Measurements from ENCODE around the gene TMA16. TPM values are rescaled to one million over a fixed set of nuclear protein-coding genes. Genes with fewer than 3 reads are reported as not detected.
A peak's percentile ranks its signal among the peaks of the same experiment; 100 is the strongest.

Gene TMA16
- total and polyA plus RNA-seq, 2 of the 13 experiments (the other 11 are each of a cell fraction or from before 2014, with no cell fraction given) = 8.1 to 52.5 TPM

DNA sequence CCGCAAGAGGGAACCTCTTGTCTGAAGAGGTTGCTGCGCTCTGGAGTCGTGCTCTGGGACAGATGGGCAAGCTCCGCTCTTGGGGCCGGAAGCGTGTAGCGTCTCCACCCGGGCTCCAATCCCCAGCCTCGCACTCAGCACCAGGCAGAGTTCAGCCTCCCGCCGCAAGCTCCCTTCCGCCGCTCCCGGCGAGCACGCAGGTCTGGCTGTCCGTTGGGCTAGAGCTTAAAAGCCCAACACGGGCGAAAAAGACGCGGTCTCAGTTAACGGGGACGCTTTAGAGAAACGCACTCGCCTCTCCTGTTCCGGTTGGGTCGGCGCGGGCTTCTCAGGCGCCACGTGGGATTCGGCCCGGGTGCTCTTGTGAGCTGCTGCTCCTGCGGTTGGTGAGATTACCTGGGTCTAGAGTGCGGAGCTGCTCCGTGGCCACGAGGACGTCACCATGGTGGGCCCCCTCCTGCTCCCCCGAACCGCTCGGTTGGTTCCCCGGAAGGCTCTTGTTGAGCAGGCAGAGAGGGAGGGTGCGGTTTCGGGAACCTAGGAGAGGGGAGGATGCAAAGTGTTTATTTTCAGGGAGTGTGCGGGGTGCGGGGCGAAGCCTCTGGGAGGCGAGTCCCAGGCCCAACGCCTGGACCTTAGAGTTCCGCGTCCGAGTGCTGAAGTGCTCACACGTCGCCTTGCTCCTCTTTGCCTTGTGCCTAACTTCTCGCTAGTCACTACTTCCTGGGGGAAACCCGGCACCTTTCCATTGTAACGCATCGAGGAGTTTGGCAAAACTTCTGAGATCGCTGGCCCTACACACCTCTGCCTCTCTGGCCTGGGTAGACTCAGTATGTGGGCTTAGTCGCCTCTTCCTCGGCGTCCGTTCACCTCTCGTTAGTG, at the start of gene TMA16 (continued):
- TF ChIP-seq SALL1 (CRISPR knock-in tag; IDR thresholded peaks at IDR 0.05) (peak; percentile 92), ZMAT3 (CRISPR knock-in tag; conservative IDR thresholded peaks at IDR 0.05) (peak; percentile 92), ZBTB1 (CRISPR knock-in tag; IDR thresholded peaks at IDR 0.05; ENCODE audit: borderline replicate concordance) (peak; percentile 24; the same call in 1 of the 2 replicates), SMAD9 (CRISPR knock-in tag; IDR thresholded peaks at IDR 0.05) (no peak), PHB2 (IDR thresholded peaks at IDR 0.05; ENCODE audit: partially characterized antibody) (no peak), XRCC5 (optimal IDR thresholded peaks at IDR 0.05; ENCODE audit: low read length) (peak; percentile 93), ZFP62 (CRISPR knock-in tag; IDR thresholded peaks at IDR 0.05) (no peak), NCOA1 (CRISPR knock-in tag; IDR thresholded peaks at IDR 0.05) (peak; percentile 85; the same call in 1 of the 2 replicates), ZNF776 (CRISPR knock-in tag; IDR thresholded peaks at IDR 0.05) (peak; percentile 83), CREBL2 (CRISPR knock-in tag; IDR thresholded peaks at IDR 0.05; ENCODE audit: borderline replicate concordance) (peak; percentile 51; the same call in 1 of the 2 replicates), ZFP36L2 (CRISPR knock-in tag; IDR thresholded peaks at IDR 0.05) (no peak; the same call in 1 of the 2 replicates)
- TF ChIP-seq, protein P1, sequence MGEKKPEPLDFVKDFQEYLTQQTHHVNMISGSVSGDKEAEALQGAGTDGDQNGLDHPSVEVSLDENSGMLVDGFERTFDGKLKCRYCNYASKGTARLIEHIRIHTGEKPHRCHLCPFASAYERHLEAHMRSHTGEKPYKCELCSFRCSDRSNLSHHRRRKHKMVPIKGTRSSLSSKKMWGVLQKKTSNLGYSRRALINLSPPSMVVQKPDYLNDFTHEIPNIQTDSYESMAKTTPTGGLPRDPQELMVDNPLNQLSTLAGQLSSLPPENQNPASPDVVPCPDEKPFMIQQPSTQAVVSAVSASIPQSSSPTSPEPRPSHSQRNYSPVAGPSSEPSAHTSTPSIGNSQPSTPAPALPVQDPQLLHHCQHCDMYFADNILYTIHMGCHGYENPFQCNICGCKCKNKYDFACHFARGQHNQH (CRISPR knock-in tag; IDR thresholded peaks at IDR 0.05) = peak; percentile 88
- TF ChIP-seq, protein P2, sequence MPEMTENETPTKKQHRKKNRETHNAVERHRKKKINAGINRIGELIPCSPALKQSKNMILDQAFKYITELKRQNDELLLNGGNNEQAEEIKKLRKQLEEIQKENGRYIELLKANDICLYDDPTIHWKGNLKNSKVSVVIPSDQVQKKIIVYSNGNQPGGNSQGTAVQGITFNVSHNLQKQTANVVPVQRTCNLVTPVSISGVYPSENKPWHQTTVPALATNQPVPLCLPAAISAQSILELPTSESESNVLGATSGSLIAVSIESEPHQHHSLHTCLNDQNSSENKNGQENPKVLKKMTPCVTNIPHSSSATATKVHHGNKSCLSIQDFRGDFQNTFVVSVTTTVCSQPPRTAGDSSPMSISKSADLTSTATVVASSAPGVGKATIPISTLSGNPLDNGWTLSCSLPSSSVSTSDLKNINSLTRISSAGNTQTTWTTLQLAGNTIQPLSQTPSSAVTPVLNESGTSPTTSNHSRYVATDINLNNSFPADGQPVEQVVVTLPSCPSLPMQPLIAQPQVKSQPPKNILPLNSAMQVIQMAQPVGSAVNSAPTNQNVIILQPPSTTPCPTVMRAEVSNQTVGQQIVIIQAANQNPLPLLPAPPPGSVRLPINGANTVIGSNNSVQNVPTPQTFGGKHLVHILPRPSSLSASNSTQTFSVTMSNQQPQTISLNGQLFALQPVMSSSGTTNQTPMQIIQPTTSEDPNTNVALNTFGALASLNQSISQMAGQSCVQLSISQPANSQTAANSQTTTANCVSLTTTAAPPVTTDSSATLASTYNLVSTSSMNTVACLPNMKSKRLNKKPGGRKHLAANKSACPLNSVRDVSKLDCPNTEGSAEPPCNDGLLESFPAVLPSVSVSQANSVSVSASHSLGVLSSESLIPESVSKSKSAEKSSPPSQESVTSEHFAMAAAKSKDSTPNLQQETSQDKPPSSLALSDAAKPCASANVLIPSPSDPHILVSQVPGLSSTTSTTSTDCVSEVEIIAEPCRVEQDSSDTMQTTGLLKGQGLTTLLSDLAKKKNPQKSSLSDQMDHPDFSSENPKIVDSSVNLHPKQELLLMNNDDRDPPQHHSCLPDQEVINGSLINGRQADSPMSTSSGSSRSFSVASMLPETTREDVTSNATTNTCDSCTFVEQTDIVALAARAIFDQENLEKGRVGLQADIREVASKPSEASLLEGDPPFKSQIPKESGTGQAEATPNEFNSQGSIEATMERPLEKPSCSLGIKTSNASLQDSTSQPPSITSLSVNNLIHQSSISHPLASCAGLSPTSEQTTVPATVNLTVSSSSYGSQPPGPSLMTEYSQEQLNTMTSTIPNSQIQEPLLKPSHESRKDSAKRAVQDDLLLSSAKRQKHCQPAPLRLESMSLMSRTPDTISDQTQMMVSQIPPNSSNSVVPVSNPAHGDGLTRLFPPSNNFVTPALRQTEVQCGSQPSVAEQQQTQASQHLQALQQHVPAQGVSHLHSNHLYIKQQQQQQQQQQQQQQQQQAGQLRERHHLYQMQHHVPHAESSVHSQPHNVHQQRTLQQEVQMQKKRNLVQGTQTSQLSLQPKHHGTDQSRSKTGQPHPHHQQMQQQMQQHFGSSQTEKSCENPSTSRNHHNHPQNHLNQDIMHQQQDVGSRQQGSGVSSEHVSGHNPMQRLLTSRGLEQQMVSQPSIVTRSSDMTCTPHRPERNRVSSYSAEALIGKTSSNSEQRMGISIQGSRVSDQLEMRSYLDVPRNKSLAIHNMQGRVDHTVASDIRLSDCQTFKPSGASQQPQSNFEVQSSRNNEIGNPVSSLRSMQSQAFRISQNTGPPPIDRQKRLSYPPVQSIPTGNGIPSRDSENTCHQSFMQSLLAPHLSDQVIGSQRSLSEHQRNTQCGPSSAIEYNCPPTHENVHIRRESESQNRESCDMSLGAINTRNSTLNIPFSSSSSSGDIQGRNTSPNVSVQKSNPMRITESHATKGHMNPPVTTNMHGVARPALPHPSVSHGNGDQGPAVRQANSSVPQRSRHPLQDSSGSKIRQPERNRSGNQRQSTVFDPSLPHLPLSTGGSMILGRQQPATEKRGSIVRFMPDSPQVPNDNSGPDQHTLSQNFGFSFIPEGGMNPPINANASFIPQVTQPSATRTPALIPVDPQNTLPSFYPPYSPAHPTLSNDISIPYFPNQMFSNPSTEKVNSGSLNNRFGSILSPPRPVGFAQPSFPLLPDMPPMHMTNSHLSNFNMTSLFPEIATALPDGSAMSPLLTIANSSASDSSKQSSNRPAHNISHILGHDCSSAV (CRISPR knock-in tag; IDR thresholded peaks at IDR 0.05; ENCODE audit: borderline replicate concordance) = 0 out of 2 replicates have a peak, but pooled peaks have one; percentile 15
- TF ChIP-seq, protein P3, sequence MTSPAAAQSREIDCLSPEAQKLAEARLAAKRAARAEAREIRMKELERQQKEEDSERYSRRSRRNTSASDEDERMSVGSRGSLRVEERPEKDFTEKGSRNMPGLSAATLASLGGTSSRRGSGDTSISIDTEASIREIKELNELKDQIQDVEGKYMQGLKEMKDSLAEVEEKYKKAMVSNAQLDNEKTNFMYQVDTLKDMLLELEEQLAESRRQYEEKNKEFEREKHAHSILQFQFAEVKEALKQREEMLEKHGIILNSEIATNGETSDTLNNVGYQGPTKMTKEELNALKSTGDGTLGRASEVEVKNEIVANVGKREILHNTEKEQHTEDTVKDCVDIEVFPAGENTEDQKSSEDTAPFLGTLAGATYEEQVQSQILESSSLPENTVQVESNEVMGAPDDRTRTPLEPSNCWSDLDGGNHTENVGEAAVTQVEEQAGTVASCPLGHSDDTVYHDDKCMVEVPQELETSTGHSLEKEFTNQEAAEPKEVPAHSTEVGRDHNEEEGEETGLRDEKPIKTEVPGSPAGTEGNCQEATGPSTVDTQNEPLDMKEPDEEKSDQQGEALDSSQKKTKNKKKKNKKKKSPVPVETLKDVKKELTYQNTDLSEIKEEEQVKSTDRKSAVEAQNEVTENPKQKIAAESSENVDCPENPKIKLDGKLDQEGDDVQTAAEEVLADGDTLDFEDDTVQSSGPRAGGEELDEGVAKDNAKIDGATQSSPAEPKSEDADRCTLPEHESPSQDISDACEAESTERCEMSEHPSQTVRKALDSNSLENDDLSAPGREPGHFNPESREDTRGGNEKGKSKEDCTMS (CRISPR knock-in tag; conservative IDR thresholded peaks at IDR 0.05) = no peak

All from HepG2 (cell line).